ENCODE results near the gene MTLN.
A peak's percentile ranks its signal among the peaks of the same experiment; 100 is the strongest.

DNA sequence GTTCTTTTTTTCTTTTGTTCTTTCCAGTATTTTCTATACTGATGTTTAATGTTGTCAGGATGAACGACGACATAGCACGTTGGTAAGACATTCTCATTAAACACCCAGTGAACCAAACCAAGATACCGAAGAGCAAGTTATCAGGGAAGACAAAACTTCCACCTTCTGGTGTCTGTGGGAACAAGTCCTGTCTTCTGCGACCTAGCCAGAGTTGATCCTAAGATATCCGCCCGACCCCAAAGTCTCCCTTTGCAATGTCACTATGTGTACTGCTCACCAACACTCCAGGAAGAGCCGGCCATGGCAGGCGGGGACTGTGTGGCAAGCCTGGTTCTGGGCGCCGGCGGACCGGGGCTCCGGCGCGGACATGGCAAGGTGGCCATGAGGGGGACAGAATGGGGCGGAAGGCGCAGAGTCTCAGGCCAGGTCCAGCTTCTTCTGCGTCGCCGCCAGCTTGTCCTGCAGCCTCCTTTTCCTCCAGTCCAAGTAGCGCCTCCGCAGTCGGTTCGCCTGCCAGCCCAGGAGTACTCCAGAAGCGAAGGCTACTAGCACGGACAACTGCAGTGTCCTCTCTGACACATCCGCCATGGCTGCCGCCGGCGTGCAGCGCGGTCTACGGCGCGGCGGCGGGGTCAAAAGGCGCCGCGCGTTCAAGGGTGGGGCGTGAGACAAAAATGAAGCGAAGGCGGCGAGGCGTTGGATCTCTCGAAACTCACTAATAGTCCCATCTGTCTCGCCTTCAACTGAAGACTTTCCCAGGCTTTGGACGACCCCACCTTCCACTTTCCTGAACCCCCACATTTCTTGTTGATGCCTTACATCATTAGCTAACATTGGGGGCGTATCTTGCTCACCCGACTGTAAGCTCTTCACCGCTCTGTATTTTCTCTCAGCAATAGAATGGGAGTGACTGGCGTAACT lies at the start of gene MTLN:
- peak in 1 of 2 donors; percentile 79 for TF ChIP-seq POLR2A (IDR thresholded peaks at IDR 0.05)
- TF ChIP-seq, protein P1, sequence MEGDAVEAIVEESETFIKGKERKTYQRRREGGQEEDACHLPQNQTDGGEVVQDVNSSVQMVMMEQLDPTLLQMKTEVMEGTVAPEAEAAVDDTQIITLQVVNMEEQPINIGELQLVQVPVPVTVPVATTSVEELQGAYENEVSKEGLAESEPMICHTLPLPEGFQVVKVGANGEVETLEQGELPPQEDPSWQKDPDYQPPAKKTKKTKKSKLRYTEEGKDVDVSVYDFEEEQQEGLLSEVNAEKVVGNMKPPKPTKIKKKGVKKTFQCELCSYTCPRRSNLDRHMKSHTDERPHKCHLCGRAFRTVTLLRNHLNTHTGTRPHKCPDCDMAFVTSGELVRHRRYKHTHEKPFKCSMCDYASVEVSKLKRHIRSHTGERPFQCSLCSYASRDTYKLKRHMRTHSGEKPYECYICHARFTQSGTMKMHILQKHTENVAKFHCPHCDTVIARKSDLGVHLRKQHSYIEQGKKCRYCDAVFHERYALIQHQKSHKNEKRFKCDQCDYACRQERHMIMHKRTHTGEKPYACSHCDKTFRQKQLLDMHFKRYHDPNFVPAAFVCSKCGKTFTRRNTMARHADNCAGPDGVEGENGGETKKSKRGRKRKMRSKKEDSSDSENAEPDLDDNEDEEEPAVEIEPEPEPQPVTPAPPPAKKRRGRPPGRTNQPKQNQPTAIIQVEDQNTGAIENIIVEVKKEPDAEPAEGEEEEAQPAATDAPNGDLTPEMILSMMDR (IDR thresholded peaks at IDR 0.05), result no peak
